Progenitor cell of endocrine pancreas (in vitro differentiated cells): ENCODE results near the gene KCNQ1. TPM values are rescaled to one million over a fixed set of nuclear protein-coding genes. Genes with fewer than 3 reads are reported as not detected.

Source experiments
- DNase-seq: peaks from one replicate; pipeline ENCODE4 v3.0.0; 2021; ENCODE audit warnings: low spot score; ENCODE audit not compliant: unreplicated experiment
- H3K27ac Mint-ChIP-seq: 2 replicates; pipeline ENCODE4 v1.8.0; 2021; ENCODE audit warnings: mild to moderate bottlenecking, moderate library complexity, mixed read lengths
- H3K27me3 Mint-ChIP-seq: 2 replicates; pipeline ENCODE4 v1.8.0; 2021; ENCODE audit warnings: mixed read lengths
- H3K36me3 Mint-ChIP-seq: 2 replicates; pipeline ENCODE4 v1.8.0; 2022; ENCODE audit warnings: mixed read lengths; ENCODE audit not compliant: insufficient read depth
- H3K4me1 Mint-ChIP-seq: 2 replicates; pipeline ENCODE4 v1.8.0; 2021; ENCODE audit warnings: low read depth, mixed read lengths
- H3K4me3 Mint-ChIP-seq: 2 replicates; pipeline ENCODE4 v1.8.0; 2021; ENCODE audit warnings: low read depth, mild to moderate bottlenecking, moderate library complexity, mixed read lengths
- H3K9me3 Mint-ChIP-seq: 2 replicates; pipeline ENCODE4 v1.8.0; 2021; ENCODE audit warnings: low read depth, mixed read lengths
- CTCF ChIP-seq: fragments of 200-600 bp; sonication (generic); IDR thresholded peaks from one replicate; pipeline ENCODE4 v1.5.0; 2021; ENCODE audit warnings: antibody characterized with exemption, mild to moderate bottlenecking; ENCODE audit not compliant: unreplicated experiment
- total RNA-seq: library from RNA; stranded (reverse); gene quantifications from 2 replicates; pipeline ENCODE4 v1.2.1, GENCODE V29; 2021

KCNQ1 gene
- total RNA-seq, 1 donor from 2014 or later, result 3.3 TPM

- Mint-ChIP-seq H3K27me3 (no peaks in the 10 kb centered on the region), H3K9me3 (no peaks in the 10 kb centered on the region), H3K36me3 (no peaks in the 10 kb centered on the region), H3K27ac (no peak overlapping the region), H3K4me1 (no peaks in the 10 kb centered on the region), H3K4me3 (no peak overlapping the region)
- no peak for TF ChIP-seq CTCF
- DNase-seq, result no peak
Observed at GRCh38 chr11:2424811-2425495, 19.9 kb upstream of the KCNQ1 start.

GRCh38 chr11:2425506-2425905, 19.3 kb upstream of the KCNQ1 start:
- TF ChIP-seq CTCF, result no peak
- DNase-seq, result no peak
- no peak overlapping the region for H3K27ac Mint-ChIP-seq
- no peaks in the 10 kb centered on the region for H3K36me3 Mint-ChIP-seq
- no peaks in the 10 kb centered on the region for H3K27me3 Mint-ChIP-seq
- H3K9me3 Mint-ChIP-seq, result no peaks in the 10 kb centered on the region
- no peaks in the 10 kb centered on the region for H3K4me1 Mint-ChIP-seq
- no peak overlapping the region for H3K4me3 Mint-ChIP-seq

DNA sequence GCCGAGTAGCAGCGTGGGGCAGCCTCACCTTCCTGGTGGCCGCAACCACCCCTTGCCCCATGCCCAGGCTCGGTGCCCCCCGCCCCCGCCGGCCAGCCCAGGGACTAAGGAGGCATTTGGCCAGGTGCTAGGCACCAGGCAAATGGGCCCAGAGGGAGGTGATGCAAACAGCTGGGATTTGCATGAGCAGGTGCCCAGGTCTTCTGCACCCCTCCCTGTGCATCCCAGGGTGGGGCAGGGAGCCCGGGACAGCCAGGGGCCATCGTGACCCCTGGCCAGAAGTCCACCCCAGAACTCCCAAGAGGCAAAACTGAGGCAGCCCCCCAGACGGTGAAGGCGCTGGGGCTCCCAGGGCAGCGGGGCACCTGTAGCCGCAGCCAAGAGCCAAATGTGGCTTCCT, 18.6 kb upstream of the KCNQ1 start:
- DNase-seq, result no peak
- Mint-ChIP-seq H3K27ac (no peak overlapping the region), H3K4me1 (no peaks in the 10 kb centered on the region), H3K9me3 (no peaks in the 10 kb centered on the region), H3K4me3 (no peak overlapping the region), H3K36me3 (no peaks in the 10 kb centered on the region), H3K27me3 (no peaks in the 10 kb centered on the region)
- TF ChIP-seq CTCF, result no peak

DNA sequence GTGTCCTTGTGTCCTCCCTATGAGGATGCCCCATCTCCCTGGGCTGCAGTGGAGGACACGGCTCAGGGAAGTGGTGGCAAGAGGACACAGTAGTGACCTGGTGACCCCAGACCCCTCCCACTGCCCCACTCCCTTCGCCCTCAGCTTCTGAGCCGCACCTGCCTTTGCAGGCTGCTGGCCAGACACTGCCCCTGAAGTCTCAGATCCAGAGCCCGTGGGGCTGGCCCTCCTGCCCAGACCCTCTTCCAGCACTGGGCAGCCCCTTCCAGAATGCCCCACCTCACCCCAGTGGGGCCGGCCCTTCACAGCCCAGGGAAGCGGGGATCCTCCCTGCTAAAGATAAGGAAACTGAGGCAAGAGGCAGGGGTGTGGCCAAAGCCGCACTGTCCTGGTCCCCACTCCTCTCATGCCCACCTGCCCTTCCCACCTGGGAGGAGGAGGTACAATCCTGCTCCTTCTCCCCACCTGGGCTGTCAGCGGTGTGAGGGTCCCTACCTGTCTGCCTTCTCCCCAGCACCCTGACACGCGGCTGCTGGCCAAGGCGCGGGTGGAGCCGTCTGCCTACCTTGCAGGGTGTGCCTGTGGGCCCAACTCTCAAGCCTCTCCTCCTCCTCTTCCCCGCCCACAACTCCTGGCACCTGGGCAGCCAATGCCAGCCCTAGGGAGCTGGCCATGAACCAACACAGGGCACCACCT, 17.8 kb upstream of the KCNQ1 start:
- Mint-ChIP-seq H3K36me3 (no peaks in the 10 kb centered on the region), H3K4me1 (no peaks in the 10 kb centered on the region), H3K4me3 (no peak overlapping the region), H3K27me3 (peaks cover 6% of the 10 kb centered on the region), H3K27ac (no peak overlapping the region), H3K9me3 (no peaks in the 10 kb centered on the region)
- TF ChIP-seq CTCF, result no peak
- no peak for DNase-seq

- no peak overlapping the region for H3K27ac Mint-ChIP-seq
- no peak overlapping the region for H3K4me3 Mint-ChIP-seq
- peaks cover 6% of the 10 kb centered on the region for H3K27me3 Mint-ChIP-seq
- no peak for DNase-seq
- no peak for TF ChIP-seq CTCF
- no peaks in the 10 kb centered on the region for H3K4me1 Mint-ChIP-seq
- H3K36me3 Mint-ChIP-seq, result no peaks in the 10 kb centered on the region
- H3K9me3 Mint-ChIP-seq, result no peaks in the 10 kb centered on the region
Observed at GRCh38 chr11:2427721-2428321, 17.0 kb upstream of the KCNQ1 start.
